DOHH2 (cell line): ENCODE measurements around the gene GUCY2D.
"Not testable (repeated sequence)": the region's sequence is repeated elsewhere in the genome, so short reads cannot be mapped to it uniquely, and the experiment has no call there.

ENCODE experiments used
- CTCF ChIP-seq: fragments of 200-600 bp; sonication (generic); IDR thresholded peaks from one replicate; pipeline ENCODE4 v1.5.1; 2014; ENCODE audit warnings: antibody characterized with exemption, mild to moderate bottlenecking, low read depth, low read length; ENCODE audit not compliant: poor library complexity, severe bottlenecking
- EZH2phosphoT487 ChIP-seq: fragments of 200-600 bp; sonication (generic); IDR thresholded peaks from 2 replicates; pipeline ENCODE4 v1.6.1; 2017; ENCODE audit warnings: borderline replicate concordance, mild to moderate bottlenecking, antibody characterized with exemption, low read length, moderate library complexity, mixed read lengths

GRCh38 chr17:8024161-8024560 lies 21.7 kb downstream of the GUCY2D start:
- TF ChIP-seq CTCF, EZH2phosphoT487: not testable (repeated sequence)
